Muscle of leg (tissue), 11 donors: Measurements from ENCODE around the gene RASAL1. TPM values are rescaled to one million over a fixed set of nuclear protein-coding genes. Genes with fewer than 3 reads are reported as not detected.

Experiments
- DNase-seq: peaks from one replicate; pipeline ENCODE4 v3.0.0; 2013
- H3K27ac ChIP-seq: one replicate; pipeline ENCODE4 v1.5.1; 2013; ENCODE audit warnings: mild to moderate bottlenecking, low read length, control low read depth
- H3K27me3 ChIP-seq: one replicate; pipeline ENCODE4 v1.6.1; 2013; ENCODE audit warnings: low read length; ENCODE audit not compliant: control insufficient read depth, insufficient read depth
- H3K36me3 ChIP-seq: one replicate; pipeline ENCODE4 v1.6.1; 2013; ENCODE audit warnings: low read length; ENCODE audit not compliant: control insufficient read depth, insufficient read depth
- H3K4me1 ChIP-seq: one replicate; pipeline ENCODE4 v1.6.1; 2013; ENCODE audit warnings: low read length; ENCODE audit not compliant: control insufficient read depth, insufficient read depth
- H3K4me3 ChIP-seq: one replicate; pipeline ENCODE4 v1.5.1; 2013; ENCODE audit warnings: low read length, control low read depth
- H3K9me3 ChIP-seq: replicated peaks from 2 replicates; pipeline ENCODE4 v1.6.1; 2013; ENCODE audit warnings: low read depth, low read length; ENCODE audit not compliant: control insufficient read depth
- WGBS: methylation state at CpG from one replicate; pipeline ENCODE4 v1.1.5; 2013; ENCODE audit warnings: missing lambda C conversion rate; ENCODE audit not compliant: insufficient coverage; 5-methylcytosine and 5-hydroxymethylcytosine counted together
- polyA plus RNA-seq, 8 donors: library from polyadenylated mRNA; unstranded; fragments of 120-200 nt; gene quantifications; one replicate each; pipeline versions ENCODE4 v1.2.1 to v1.2.3, GENCODE V29; 2013; ENCODE audit warnings: inconsistent platforms in 1 of 8, low replicate concordance in 1 of 8; ENCODE audit not compliant: insufficient read length in 8 of 8, insufficient read depth in 1 of 8
- total RNA-seq: library from RNA; stranded (reverse); fragments of 120-200 nt; gene quantifications from one replicate; pipeline ENCODE4 v1.2.4, GENCODE V29; 2013

Gene RASAL1
- total and polyA plus RNA-seq, 9 donors, result 0.04 to 0.17 (median 0.05) TPM; not detected in 2

DNA sequence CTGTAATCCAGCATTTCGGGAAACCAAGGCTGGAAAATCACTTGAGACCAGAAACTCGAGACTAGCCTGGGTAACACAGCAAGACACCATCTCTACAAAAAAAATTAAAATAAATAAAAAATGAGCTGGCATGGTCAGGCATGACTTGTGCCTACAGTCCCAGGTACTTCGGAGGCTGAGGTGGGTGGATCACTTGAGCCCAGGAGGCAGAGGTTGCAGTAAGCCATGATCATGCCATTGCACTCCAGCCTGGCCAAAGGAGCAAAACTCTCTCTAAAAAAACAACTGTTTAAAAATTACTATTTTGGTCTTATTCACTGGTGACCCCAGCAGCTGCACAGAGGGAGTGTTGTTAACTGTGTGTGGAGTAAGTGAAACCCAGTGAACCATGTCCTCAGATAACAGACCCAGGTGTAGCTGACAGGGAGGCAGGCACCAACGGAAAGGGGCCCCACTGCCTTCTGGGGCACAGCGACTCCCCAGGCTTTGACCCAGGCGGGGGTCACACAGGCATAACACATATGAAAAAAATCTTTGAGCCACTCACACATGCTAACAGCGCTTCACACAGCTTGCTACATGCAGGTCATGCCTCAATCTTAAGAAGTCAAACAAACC, 37.6 kb upstream of the RASAL1 start:
- H3K36me3 ChIP-seq, result peaks cover 85% of the 10 kb centered on the region
- WGBS, result 92% methylated on average over 4 of the region's 7 CpGs
- peaks cover 13% of the 10 kb centered on the region for H3K9me3 ChIP-seq
- no peak for DNase-seq
- no peak overlapping the region for H3K4me3 ChIP-seq
- H3K27ac ChIP-seq, result no peak overlapping the region
- no peaks in the 10 kb centered on the region for H3K27me3 ChIP-seq
- no peaks in the 10 kb centered on the region for H3K4me1 ChIP-seq

DNA sequence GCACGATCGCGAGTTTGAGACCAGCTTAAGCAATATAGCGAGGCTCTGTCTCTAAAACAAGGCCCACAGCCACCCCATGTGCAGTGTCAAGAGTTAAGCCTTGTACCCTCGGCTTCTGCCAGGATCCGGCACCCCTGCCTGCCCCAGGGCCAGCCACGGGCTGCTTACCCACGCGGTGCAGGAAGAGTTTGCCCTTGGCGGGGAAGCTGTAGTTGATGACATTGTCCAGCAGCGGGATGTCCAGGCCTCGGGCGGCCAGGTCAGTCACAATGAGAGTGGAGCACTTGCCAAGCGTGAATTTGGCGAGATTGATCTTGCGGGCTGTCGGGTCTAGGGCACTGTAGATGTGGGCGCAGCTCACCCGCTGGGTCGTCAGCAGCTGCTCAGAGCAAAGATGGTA, 36.6 kb upstream of the RASAL1 start:
- Histone ChIP-seq H3K27me3 (no peaks in the 10 kb centered on the region), H3K4me1 (no peaks in the 10 kb centered on the region), H3K36me3 (peaks cover 85% of the 10 kb centered on the region), H3K9me3 (peaks cover 5% of the 10 kb centered on the region), H3K27ac (no peak overlapping the region), H3K4me3 (no peak overlapping the region)
- WGBS, result 98% methylated on average over 20 of the region's 20 CpGs
- no peak for DNase-seq

DNA sequence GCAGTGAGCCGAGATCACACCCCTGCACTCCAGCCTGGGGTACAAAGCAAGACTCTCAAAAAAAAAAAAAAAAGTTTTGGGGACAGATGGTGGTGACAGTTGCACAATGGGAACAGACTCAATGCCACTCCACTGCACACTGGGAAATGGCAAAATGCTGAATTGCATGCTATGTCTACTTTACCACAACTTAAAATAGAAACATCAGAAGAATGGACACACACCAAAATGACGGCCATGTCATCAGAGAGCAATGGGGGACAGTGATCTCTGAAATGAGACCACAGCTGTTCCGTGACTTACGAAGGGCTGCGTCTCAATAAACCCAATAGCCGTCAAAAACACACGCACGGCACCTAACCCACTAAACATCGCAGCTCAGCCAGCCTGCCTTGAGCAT, 36.0 kb upstream of the RASAL1 start:
- H3K27me3 ChIP-seq, result no peaks in the 10 kb centered on the region
- no peak overlapping the region for H3K4me3 ChIP-seq
- no peak for DNase-seq
- no peak overlapping the region for H3K27ac ChIP-seq
- H3K4me1 ChIP-seq, result no peaks in the 10 kb centered on the region
- WGBS, result 100% methylated on average over 2 of the region's 9 CpGs
- peaks cover 84% of the 10 kb centered on the region for H3K36me3 ChIP-seq
- no peaks in the 10 kb centered on the region for H3K9me3 ChIP-seq

DNA sequence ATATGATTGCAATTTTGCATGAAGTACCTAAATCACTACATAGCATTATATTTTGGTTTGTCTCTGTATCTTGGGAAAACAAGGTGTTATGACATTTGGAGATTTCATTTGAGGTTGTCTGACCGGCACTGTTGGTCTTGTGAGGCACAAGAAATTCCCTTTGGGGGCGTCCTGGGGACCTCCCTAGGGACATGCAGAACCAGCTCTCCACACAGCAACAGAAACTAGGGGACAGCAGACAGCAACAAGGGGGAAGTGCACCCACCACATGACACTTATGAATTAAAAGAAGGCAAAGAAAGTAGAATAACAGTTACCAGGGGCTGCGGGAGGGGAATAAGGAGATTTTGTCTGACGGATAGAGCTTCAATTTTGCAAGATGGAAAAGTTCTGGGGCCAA, 35.4 kb upstream of the RASAL1 start:
- no peaks in the 10 kb centered on the region for H3K27me3 ChIP-seq
- H3K36me3 ChIP-seq, result peaks cover 84% of the 10 kb centered on the region
- DNase-seq, result no peak
- WGBS, result 94% methylated on average over 2 of the region's 4 CpGs
- no peaks in the 10 kb centered on the region for H3K4me1 ChIP-seq
- no peak overlapping the region for H3K27ac ChIP-seq
- no peak overlapping the region for H3K4me3 ChIP-seq
- H3K9me3 ChIP-seq, result no peaks in the 10 kb centered on the region

DNA sequence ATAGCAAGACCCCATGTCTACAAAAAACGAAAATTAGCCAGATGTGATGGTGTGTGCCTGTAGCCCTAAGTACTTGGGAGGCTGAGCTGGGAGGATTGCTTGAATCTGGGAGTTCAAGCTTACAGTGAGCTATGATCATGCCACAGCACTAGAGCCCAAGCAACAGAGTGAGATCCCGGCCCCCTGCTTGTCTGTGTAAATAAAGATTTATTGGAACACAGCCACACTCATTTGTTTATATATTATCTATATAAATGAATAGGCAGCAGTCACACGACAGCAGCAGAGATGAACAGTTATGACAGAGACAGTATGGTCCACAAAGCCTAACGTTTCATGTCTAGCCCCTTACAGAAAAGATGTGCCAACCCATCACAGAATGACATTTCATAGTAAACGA, 34.9 kb upstream of the RASAL1 start:
- 100% methylated on average over 1 of the region's 5 CpGs for WGBS
- Histone ChIP-seq H3K27me3 (no peaks in the 10 kb centered on the region), H3K9me3 (no peaks in the 10 kb centered on the region), H3K4me3 (no peak overlapping the region), H3K36me3 (peaks cover 88% of the 10 kb centered on the region), H3K27ac (no peak overlapping the region), H3K4me1 (no peaks in the 10 kb centered on the region)
- no peak for DNase-seq

DNA sequence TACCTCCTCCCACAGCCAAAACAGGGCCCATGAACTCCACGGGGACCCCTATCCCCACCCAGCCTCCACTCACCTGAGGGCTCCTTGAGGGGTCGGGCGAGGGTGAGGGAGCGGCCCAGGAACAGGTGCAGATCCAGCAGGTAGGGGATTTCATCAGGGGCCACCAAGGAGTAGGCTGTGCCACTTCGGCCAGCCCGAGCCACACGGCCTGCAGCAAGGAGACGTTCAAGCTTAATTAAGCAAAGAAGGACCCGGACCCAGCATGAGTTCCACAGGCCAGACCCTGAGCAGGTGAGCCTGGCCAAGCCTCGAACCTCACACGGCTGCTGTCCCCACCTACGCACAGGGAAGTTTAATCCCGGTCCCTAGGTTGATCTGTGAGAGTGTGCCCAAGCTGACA, 34.1 kb upstream of the RASAL1 start:
- H3K9me3 ChIP-seq, result no peaks in the 10 kb centered on the region
- H3K27me3 ChIP-seq, result no peaks in the 10 kb centered on the region
- H3K27ac ChIP-seq, result no peak overlapping the region
- WGBS, result 94% methylated on average over 9 of the region's 13 CpGs
- no peak overlapping the region for H3K4me3 ChIP-seq
- DNase-seq, result no peak
- peaks cover 90% of the 10 kb centered on the region for H3K36me3 ChIP-seq
- H3K4me1 ChIP-seq, result no peaks in the 10 kb centered on the region

DNA sequence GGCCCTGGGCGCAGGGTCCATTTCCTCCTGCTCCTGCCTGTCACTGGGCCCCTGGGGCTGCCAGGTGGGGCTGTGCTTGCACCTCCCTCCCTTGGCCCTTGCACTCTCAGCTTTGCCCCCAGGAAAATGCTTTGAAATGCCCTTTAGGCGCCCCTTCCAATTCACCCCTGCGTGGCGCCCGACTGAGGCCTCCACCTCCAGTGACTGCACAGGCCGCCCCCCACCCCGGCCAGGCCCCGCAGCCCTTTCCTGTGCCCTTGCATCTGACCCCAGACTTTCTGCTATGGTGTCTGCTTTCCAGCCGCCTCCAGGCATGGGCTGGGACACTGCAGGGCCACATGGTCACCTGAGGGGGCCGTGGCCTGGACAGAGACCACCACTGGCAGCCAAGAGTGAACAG, 32.3 kb upstream of the RASAL1 start:
- WGBS, result 87% methylated on average over 10 of the region's 10 CpGs
- peaks cover 88% of the 10 kb centered on the region for H3K36me3 ChIP-seq

DNA sequence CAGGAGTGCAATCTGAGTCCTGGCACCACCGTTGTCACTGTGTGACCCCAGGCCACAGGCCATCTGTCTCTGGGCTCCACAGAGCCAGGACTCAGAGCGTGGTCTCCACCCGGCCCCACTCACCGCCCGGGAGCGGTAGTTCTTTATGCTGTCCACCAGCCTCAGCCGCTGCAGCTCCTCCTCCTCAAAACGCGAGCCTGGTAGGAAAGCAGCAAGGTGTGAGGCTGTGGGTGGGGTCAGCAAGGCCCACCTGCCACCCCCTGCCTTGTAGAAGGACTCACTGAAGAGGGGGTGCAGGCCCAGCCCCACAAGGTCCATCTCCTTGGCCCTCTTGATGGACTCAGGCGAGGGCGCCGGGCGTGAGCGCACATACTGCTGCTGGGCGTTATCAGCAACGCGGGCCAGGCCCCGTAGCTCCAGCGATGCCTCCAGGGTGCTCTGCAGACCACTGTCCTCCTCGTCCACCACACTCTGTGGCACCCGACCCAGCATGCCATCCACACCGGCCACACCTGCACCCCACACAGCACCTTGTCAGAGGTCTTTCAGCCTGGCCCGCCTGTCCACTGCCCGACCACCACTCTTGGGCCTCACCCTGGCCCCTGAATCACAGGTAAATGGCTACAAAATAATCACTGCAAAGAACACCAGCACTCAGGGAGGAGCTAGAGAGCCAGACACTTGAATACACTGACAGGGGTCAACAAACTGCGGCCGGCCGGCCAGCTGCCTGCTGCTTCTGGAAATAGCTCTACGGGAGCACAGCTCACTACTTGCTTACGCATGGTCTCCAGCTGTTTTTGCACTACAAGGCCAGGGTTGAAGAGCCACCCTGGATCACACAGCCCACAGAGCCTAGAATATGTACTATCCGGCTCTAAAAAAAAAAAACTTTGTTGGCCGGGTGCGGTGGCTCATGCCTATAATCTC, 30.2 kb upstream of the RASAL1 start:
- WGBS, result 89% methylated on average over 20 of the region's 32 CpGs
- Histone ChIP-seq H3K4me3 (no peak overlapping the region), H3K27ac (no peak overlapping the region), H3K9me3 (no peaks in the 10 kb centered on the region), H3K4me1 (peaks cover 8% of the 10 kb centered on the region), H3K36me3 (peaks cover 87% of the 10 kb centered on the region), H3K27me3 (no peaks in the 10 kb centered on the region)
- no peak for DNase-seq

More for the DNA sequence above, 32.3 kb upstream of the RASAL1 start:
- Histone ChIP-seq H3K4me3 (no peak overlapping the region), H3K27ac (no peak overlapping the region), H3K4me1 (no peaks in the 10 kb centered on the region), H3K9me3 (no peaks in the 10 kb centered on the region), H3K27me3 (no peaks in the 10 kb centered on the region)
- no peak for DNase-seq

DNA sequence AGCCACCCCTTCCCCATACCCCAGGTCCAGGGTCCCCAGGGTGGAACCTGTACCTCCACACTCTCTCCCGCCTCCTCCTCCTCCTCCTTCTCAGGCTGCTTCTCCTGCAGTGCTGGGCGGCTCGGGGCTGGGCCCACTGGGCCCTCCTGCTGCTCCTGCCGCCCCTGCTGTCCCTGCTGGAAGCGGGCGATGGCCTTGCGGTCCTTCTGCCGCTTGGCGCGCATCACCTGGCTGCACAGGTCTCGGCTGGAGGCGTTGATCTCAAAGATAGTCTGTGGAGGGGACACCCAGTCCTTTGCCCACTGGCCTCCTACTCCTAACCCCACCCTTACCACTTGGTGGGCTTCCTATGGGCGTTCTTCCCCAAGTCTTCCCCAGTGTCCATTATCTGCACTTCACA, 28.5 kb upstream of the RASAL1 start:
- WGBS, result 100% methylated on average over 4 of the region's 13 CpGs
- Histone ChIP-seq H3K9me3 (no peaks in the 10 kb centered on the region), H3K27me3 (no peaks in the 10 kb centered on the region), H3K4me3 (no peak overlapping the region), H3K4me1 (peaks cover 8% of the 10 kb centered on the region), H3K36me3 (peaks cover 90% of the 10 kb centered on the region), H3K27ac (no peak overlapping the region)
- no peak for DNase-seq

DNA sequence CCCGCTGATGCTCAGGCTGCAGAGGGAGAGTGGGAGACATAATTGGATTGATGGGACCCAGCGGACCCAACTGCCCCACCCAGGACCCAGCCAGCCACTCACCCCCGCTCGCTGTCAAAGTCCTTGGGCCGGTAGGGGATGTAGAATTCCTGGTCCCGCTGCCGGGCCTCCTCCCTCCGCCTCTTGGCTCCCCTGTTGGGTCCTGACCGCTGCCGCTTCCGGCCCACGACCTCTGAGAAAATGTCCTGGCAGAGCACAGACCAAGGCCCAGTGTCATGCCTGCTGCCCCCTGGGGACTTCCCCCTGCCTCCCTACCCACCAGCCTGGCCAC, 27.4 kb upstream of the RASAL1 start:
- H3K4me3 ChIP-seq, result no peak overlapping the region
- 87% methylated on average over 6 of the region's 12 CpGs for WGBS
- no peak for DNase-seq
- no peak overlapping the region for H3K27ac ChIP-seq
- H3K4me1 ChIP-seq, result peaks cover 8% of the 10 kb centered on the region
- H3K9me3 ChIP-seq, result no peaks in the 10 kb centered on the region
- no peaks in the 10 kb centered on the region for H3K27me3 ChIP-seq
- H3K36me3 ChIP-seq, result peaks cover 90% of the 10 kb centered on the region
